ENCODE results near the gene CREB3L1. TPM values are rescaled to one million over a fixed set of nuclear protein-coding genes. Genes with fewer than 3 reads are reported as not detected.
A peak's percentile ranks its signal among the peaks of the same experiment; 100 is the strongest.

Gene CREB3L1
- total and polyA plus RNA-seq, 2 experiments from 2014 or later, result 8.5 to 10.4 TPM

DNA sequence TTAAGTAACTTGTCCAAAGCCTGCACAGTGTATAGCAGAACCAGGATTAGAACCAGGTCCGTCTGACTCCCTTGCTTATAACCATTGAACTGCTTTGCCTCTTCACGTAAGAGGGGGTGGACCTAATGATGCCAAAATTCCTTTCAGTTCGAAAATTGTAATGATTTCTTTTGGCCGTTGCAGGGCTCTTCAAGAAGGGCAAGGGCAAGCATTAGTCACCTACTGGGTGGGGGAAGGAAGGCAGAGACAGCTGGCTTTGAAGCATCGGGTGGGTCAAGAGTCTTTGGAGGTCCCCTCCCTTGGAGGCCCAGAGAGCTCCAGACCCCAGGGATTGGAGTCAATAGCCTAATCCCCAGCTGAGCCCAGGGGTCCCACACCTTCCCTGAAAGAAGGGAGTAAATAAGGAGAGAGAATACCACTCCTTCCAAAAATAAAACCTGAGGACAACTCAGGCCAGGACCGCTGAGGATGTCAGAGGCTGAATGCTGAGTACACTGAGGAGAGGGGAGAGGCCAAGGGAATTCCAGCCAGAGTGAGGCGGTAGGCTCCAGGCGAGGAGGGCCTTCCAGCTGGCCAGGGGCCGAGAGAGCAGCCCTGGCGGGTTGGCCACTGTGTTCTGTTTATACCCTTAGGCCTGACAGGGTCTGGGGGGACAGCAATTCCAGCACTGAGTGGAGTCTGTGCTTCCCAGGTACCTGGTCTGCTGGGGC lies 14.1 kb downstream of the CREB3L1 start (continued):
- TF ChIP-seq, protein P1, sequence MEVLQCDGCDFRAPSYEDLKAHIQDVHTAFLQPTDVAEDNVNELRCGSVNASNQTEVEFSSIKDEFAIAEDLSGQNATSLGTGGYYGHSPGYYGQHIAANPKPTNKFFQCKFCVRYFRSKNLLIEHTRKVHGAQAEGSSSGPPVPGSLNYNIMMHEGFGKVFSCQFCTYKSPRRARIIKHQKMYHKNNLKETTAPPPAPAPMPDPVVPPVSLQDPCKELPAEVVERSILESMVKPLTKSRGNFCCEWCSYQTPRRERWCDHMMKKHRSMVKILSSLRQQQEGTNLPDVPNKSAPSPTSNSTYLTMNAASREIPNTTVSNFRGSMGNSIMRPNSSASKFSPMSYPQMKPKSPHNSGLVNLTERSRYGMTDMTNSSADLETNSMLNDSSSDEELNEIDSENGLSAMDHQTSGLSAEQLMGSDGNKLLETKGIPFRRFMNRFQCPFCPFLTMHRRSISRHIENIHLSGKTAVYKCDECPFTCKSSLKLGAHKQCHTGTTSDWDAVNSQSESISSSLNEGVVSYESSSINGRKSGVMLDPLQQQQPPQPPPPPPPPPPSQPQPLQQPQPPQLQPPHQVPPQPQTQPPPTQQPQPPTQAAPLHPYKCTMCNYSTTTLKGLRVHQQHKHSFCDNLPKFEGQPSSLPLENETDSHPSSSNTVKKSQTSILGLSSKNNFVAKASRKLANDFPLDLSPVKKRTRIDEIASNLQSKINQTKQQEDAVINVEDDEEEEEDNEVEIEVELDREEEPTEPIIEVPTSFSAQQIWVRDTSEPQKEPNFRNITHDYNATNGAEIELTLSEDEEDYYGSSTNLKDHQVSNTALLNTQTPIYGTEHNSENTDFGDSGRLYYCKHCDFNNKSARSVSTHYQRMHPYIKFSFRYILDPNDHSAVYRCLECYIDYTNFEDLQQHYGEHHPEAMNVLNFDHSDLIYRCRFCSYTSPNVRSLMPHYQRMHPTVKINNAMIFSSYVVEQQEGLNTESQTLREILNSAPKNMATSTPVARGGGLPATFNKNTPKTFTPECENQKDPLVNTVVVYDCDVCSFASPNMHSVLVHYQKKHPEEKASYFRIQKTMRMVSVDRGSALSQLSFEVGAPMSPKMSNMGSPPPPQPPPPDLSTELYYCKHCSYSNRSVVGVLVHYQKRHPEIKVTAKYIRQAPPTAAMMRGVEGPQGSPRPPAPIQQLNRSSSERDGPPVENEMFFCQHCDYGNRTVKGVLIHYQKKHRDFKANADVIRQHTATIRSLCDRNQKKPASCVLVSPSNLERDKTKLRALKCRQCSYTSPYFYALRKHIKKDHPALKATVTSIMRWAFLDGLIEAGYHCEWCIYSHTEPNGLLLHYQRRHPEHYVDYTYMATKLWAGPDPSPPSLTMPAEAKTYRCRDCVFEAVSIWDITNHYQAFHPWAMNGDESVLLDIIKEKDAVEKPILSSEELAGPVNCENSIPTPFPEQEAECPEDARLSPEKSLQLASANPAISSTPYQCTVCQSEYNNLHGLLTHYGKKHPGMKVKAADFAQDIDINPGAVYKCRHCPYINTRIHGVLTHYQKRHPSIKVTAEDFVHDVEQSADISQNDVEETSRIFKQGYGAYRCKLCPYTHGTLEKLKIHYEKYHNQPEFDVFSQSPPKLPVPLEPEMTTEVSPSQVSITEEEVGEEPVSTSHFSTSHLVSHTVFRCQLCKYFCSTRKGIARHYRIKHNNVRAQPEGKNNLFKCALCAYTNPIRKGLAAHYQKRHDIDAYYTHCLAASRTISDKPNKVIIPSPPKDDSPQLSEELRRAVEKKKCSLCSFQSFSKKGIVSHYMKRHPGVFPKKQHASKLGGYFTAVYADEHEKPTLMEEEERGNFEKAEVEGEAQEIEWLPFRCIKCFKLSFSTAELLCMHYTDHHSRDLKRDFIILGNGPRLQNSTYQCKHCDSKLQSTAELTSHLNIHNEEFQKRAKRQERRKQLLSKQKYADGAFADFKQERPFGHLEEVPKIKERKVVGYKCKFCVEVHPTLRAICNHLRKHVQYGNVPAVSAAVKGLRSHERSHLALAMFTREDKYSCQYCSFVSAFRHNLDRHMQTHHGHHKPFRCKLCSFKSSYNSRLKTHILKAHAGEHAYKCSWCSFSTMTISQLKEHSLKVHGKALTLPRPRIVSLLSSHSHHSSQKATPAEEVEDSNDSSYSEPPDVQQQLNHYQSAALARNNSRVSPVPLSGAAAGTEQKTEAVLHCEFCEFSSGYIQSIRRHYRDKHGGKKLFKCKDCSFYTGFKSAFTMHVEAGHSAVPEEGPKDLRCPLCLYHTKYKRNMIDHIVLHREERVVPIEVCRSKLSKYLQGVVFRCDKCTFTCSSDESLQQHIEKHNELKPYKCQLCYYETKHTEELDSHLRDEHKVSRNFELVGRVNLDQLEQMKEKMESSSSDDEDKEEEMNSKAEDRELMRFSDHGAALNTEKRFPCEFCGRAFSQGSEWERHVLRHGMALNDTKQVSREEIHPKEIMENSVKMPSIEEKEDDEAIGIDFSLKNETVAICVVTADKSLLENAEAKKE (CRISPR knock-in tag; IDR thresholded peaks at IDR 0.05), result no peak
- TF ChIP-seq, protein P2, sequence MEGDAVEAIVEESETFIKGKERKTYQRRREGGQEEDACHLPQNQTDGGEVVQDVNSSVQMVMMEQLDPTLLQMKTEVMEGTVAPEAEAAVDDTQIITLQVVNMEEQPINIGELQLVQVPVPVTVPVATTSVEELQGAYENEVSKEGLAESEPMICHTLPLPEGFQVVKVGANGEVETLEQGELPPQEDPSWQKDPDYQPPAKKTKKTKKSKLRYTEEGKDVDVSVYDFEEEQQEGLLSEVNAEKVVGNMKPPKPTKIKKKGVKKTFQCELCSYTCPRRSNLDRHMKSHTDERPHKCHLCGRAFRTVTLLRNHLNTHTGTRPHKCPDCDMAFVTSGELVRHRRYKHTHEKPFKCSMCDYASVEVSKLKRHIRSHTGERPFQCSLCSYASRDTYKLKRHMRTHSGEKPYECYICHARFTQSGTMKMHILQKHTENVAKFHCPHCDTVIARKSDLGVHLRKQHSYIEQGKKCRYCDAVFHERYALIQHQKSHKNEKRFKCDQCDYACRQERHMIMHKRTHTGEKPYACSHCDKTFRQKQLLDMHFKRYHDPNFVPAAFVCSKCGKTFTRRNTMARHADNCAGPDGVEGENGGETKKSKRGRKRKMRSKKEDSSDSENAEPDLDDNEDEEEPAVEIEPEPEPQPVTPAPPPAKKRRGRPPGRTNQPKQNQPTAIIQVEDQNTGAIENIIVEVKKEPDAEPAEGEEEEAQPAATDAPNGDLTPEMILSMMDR (conservative IDR thresholded peaks at IDR 0.05; ENCODE audit: low read depth in 2 of 2), result peak in 1 of 2 experiments; percentile 38; a peak in 2 of 4 replicates

DNA sequence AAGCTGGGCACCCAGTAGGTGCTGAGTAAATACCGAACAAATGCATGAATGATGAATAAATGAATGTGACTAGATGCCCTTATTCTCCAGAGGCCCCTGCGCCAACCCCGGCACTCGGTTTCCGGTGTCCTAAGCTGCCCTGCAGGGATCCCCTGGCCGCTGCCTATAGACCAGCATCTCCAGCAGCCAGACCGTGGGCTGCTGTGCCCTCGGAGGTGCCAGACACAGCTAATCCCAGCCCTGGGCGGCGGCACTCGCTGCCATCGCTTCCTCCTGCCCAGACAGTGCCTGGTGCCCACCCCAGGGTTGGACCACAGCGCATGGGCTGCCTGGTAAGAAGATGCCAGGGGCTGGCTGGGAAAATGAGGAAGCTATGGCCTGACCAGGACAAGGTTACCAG lies 15.6 kb downstream of the CREB3L1 start:
- no peak overlapping the region for H3K4me3 ChIP-seq
- H3K4me2 ChIP-seq, result no peak overlapping the region
- Mint-ChIP-seq H3K27me3 (ENCODE audit: insufficient read depth, low read depth, poor library complexity) (peaks cover 30% of the 10 kb centered on the region), H3K4me1 (peaks cover 63% of the 10 kb centered on the region), H3K36me3 (ENCODE audit: low read depth) (no peaks in the 10 kb centered on the region; the same call in 2 of the 3 replicates), H3K4me3 (no peak overlapping the region), H3K9me3 (no peaks in the 10 kb centered on the region), H3K27ac (no peak overlapping the region)
- no peak overlapping the region for H3K27ac ChIP-seq (ENCODE audit: low read depth)
- H4K20me1 ChIP-seq (replicated peaks; ENCODE audit: insufficient read depth), result no peaks in the 10 kb centered on the region
- H3K27me3 ChIP-seq (ENCODE audit: insufficient read depth), result no peaks in the 10 kb centered on the region
- ATAC-seq, result no peak
- H3K36me3 ChIP-seq (ENCODE audit: insufficient read depth), result no peaks in the 10 kb centered on the region
- H2AFZ ChIP-seq, result no peak overlapping the region
- H3F3A ChIP-seq (replicated peaks; ENCODE audit: low read depth), result peaks cover 22% of the 10 kb centered on the region
- no peaks in the 10 kb centered on the region for H3K9me2 ChIP-seq (ENCODE audit: insufficient read depth)
- no peak for DNase-seq (ENCODE audit: low spot score)
- H3K4me1 ChIP-seq (ENCODE audit: insufficient read depth), result peaks cover 52% of the 10 kb centered on the region
- no peaks in the 10 kb centered on the region for H3K79me2 ChIP-seq (replicated peaks; ENCODE audit: insufficient read depth)
- TF ChIP-seq, protein P1 (CRISPR knock-in tag; IDR thresholded peaks at IDR 0.05), result no peak

Data from GM23338 (cell line).